Stimulated activated effector memory CD8-positive, alpha-beta T cell treated with anti-CD3 and anti-CD28 coated beads, Interleukin-12 subunit alpha, Interleukin-12 subunit beta, amount 100 ng/mL, for 72 hours (primary cell): ENCODE results near the gene IFT122.

ENCODE experiments used
- ATAC-seq: fragments of 150-1000 bp; cut with Tn5 transposase; 2 replicates; pipeline ENCODE4 v1.10.0; 2021
- DNase-seq, 2 donors: peaks; one replicate each; pipeline ENCODE4 v3.0.0; 2021 to 2022; ENCODE audit warnings: low spot score in 2 of 2
- H3K27ac Mint-ChIP-seq: one replicate; pipeline ENCODE4 v1.8.0; 2022; ENCODE audit warnings: mild to moderate bottlenecking, mixed read lengths
- H3K36me3 Mint-ChIP-seq: one replicate; pipeline ENCODE4 v1.8.0; 2022; ENCODE audit warnings: mild to moderate bottlenecking, mixed read lengths
- H3K4me1 Mint-ChIP-seq: one replicate; pipeline ENCODE4 v1.8.0; 2022; ENCODE audit warnings: mixed read lengths
- H3K4me3 Mint-ChIP-seq: one replicate; pipeline ENCODE4 v1.8.0; 2022; ENCODE audit warnings: mild to moderate bottlenecking, mixed read lengths
- H3K9me3 Mint-ChIP-seq: one replicate; pipeline ENCODE4 v1.8.0; 2022; ENCODE audit warnings: mixed read lengths

Gene IFT122

DNA sequence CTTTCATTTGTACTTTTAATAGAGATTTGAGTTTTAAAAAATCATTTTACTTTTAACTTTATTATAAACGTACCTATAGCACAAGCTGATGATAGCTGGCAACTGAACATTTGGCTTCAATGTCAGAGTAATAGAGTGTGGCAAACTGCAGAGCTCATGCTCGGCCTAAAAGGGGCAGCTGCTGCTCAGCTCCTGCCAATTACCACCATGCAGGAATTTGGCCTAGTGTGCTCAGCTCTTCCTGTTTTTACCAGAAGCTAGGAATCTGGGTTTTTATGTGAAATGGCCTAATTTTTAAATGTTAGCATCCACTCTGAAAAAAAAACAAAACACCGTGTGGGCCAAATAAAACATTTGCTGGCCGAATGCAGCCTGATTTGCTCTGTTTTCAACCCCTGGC is 1.8 kb downstream of the IFT122 start:
- ATAC-seq (no peak), DNase-seq (no peak)
- Mint-ChIP-seq H3K27ac (peak overlapping the region; percentile 93), H3K9me3 (no peaks in the 10 kb centered on the region), H3K36me3 (peaks cover 30% of the 10 kb centered on the region), H3K4me1 (peaks cover 43% of the 10 kb centered on the region), H3K4me3 (peak overlapping the region; percentile 81)

DNA sequence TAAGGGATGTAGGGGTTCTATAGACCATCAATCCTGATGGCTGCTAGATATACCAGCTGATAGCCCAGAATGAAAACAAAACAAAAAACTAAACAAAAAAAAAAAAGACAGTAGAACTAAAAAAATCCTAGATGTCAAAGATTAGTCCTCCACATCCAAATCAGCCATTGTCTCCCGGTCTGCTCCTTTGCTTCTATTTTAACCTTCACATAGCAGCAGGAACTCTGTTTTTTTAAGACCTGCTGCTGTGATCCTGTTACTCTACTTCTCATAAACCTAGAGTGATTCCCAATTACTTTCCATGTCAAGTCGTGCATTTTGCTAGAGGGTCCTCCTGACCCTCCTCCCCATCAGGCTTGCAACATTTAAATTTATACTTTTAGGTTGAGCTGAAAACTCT is 2.5 kb downstream of the IFT122 start:
- H3K36me3 Mint-ChIP-seq = peaks cover 23% of the 10 kb centered on the region
- ATAC-seq (no peak), DNase-seq (no peak)
- no peaks in the 10 kb centered on the region for H3K9me3 Mint-ChIP-seq
- no peak overlapping the region for H3K4me3 Mint-ChIP-seq
- H3K27ac Mint-ChIP-seq = peak overlapping the region; percentile 15
- H3K4me1 Mint-ChIP-seq = peaks cover 39% of the 10 kb centered on the region

DNA sequence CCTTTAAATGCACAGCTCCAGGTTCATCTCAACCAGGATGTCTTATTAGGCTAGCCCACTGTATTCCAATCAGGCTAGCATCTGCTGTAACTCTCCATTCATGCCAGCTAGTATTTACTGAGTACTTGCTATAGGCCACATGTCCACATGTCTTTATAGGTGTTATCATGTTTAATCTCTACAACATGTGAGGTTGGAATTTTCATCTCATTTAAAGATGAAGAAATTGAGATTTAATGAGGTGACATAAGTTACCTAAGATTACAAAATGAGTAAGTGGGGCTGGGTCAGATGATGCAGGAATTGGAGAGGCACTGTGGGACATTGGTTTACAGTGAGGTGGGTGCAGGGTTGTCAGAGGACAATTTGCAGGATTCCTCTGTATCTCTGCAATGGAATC is 2.9 kb downstream of the IFT122 start:
- Mint-ChIP-seq H3K4me1 (peaks cover 34% of the 10 kb centered on the region), H3K4me3 (no peak overlapping the region), H3K9me3 (no peaks in the 10 kb centered on the region), H3K27ac (peak overlapping the region; percentile 15), H3K36me3 (peaks cover 18% of the 10 kb centered on the region)
- ATAC-seq (no peak), DNase-seq (no peak)

DNA sequence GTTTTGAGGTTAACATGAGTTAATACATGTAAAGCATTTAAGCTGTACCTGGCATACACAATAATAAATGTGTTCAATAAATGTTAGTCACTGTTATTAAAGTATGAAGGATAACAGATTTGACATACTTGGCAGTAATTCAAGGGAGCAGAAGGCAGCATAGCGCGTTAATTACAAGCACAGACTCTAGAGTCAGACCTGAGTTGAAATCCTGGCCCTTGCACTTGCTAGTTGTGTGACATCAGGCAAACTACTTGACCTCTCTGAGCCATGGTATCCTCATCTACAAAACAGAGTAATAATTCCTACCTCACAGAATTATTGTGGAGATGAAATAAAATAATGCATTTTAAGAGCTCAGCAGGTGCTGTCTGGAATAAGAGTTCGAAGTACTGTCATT is 5.4 kb downstream of the IFT122 start:
- no peak overlapping the region for H3K27ac Mint-ChIP-seq
- DNase-seq = no peak
- peaks cover 25% of the 10 kb centered on the region for H3K4me1 Mint-ChIP-seq
- no peak for ATAC-seq
- H3K9me3 Mint-ChIP-seq = no peaks in the 10 kb centered on the region
- H3K4me3 Mint-ChIP-seq = no peak overlapping the region
- H3K36me3 Mint-ChIP-seq = no peaks in the 10 kb centered on the region

DNA sequence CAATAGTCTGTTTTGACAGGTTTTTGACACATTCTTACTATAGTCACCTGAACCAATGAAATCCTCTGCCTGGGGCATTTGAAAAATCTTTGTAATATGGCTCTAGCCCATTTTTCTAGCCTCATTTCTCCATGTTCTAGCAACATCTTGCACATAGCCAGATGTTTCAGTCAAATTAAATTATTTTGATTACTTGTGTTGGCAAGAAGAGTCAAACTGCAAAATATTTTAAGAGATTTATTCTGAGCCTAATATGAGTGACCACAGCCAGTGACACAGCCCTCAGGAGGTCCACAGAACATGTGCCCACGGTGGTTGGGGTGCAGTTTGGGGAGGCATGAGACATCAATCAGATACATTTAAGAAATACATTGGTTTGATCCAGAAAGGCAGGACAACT is 6.9 kb downstream of the IFT122 start:
- Mint-ChIP-seq H3K9me3 (no peaks in the 10 kb centered on the region), H3K4me1 (peaks cover 13% of the 10 kb centered on the region), H3K4me3 (no peak overlapping the region), H3K27ac (no peak overlapping the region), H3K36me3 (no peaks in the 10 kb centered on the region)
- DNase-seq = no peak
- ATAC-seq = no peak

DNA sequence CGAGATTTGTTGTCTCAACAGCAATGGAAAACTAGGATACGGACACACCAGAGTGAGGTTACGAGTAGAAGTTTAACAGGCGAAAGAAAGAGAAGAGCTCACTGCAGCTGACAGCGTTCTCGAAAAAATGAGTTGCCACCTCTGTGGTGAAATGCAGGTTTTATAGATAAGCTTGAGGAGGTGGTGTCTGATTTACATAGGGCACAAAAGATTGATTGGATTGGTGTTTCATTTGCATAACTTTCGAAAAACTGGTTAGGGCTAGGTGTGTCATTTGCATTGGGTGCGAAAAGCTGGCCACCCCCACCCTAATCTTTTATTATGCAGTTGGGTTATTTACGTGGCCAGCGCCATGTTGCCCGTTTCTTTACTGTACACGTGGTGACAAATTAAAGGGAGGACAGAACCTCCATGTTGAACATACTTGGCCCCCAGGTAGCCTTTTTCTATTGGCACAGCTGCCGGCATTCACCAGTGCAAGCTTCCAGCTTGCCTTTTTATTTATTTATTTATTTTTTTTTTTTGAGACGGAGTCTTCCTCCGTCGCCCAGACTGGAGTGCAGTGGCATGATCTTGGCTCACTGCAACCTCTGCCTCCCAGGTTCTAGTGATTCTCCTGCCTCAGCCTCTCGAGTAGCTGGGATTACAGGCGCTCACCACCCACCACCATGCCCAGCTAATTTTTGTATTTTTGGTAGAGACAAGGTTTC is 8.3 kb downstream of the IFT122 start:
- Mint-ChIP-seq H3K4me1 (peaks cover 2% of the 10 kb centered on the region), H3K27ac (no peak overlapping the region), H3K4me3 (no peak overlapping the region), H3K36me3 (peaks cover 10% of the 10 kb centered on the region), H3K9me3 (no peaks in the 10 kb centered on the region)
- ATAC-seq = no peak
- no peak for DNase-seq

DNA sequence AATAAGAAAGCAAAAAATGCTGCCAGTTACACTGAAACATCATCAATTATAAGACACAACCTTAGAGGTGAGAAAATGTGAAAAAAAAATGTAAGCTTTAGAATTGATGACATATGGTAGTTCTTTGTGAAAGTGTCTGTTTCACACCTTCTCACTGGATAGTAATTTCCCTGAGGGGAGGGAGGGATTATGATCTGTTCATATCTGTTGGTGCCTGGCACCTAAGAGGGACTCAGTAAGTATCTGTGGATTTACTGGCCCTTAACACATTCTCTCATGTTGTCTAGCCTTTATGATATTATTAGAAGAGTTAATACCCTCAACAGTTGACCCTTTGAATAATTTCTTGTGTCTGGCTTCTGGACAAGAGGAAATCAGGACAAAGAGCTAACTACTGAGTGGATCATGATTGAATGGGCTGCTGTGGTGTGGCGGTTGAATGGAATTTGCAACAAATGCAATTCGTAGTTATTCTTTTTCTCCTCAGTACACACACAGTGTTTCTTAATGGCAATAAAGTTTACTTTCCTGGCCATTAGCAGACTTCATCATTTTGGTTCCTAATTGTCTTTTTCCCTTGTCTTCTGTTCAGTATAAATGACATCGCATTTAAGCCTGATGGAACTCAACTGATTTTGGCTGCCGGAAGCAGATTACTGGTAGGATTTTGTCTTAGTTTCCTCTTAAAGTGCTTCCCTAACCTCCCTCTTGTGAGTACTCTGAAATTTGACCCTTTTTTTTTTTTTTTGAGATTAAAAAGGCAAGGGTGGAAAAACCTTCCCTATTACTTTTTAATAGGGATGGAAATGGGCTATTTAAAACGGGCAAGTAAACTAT is 9.5 kb downstream of the IFT122 start:
- Mint-ChIP-seq H3K9me3 (no peaks in the 10 kb centered on the region), H3K4me1 (no peaks in the 10 kb centered on the region), H3K4me3 (no peak overlapping the region), H3K27ac (no peak overlapping the region), H3K36me3 (peaks cover 11% of the 10 kb centered on the region)
- DNase-seq (no peak), ATAC-seq (no peak)

DNA sequence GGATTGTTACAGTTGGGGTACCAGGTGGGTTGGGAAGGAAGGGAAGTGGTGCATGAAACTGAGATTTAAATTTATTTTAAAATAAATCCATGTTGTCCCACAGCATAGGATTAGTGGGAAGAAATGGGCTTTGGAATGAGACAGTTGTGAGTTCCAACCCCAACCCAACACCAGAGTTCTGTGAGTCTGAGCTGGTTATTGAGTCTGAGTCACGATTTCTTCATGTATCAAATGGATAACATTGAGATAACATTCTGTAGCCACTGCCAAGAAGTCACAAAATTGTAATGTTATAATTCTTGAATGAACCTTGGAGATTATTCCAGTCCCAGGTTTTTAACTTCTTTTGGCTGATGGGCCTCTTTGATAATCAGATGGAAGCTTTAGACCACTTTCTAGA is 13.7 kb downstream of the IFT122 start:
- H3K36me3 Mint-ChIP-seq = peaks cover 11% of the 10 kb centered on the region
- no peaks in the 10 kb centered on the region for H3K9me3 Mint-ChIP-seq
- no peaks in the 10 kb centered on the region for H3K4me1 Mint-ChIP-seq
- ATAC-seq = no peak
- H3K4me3 Mint-ChIP-seq = no peak overlapping the region
- no peak overlapping the region for H3K27ac Mint-ChIP-seq
- no peak for DNase-seq

DNA sequence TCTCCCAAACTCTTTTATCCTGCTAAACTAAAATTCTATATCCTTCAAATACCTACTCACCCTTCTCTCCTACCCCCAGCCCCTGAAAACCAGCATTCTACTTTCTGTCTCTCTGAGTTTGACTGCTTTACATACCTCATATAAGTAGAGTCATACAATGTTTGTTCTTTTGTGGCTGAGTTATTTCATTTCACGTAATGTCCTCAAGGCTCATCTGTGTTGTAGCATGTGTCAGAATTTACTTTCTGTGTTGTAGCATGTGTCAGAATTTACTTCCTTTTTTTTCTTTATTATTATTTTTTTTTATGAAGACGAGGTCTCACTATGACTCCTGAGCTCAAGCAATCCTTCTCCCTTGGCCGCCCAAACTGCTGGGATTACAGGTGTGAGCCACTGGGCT is 20.1 kb downstream of the IFT122 start:
- no peaks in the 10 kb centered on the region for H3K4me1 Mint-ChIP-seq
- no peak overlapping the region for H3K4me3 Mint-ChIP-seq
- no peaks in the 10 kb centered on the region for H3K9me3 Mint-ChIP-seq
- ATAC-seq = no peak
- H3K27ac Mint-ChIP-seq = peak overlapping the region; percentile 6
- DNase-seq = no peak
- peaks cover 6% of the 10 kb centered on the region for H3K36me3 Mint-ChIP-seq

DNA sequence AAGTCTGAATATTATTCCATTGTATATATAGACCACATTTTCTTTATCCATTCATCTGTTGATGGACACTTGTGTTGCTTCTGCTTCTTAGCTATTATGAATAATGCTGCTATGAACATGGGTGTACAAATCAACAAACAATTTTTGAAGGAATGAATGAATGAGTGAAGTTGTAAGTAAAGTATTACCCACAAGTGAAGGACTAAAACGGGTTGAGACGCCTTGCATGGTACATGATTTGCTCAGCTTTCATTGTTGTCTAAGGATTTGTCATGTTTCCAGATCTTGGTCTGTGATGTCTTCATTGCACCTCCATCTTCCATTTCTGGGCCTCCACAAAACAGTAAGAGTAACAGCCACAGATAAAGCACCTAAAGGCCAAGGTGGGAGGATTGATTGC is 20.5 kb downstream of the IFT122 start:
- Mint-ChIP-seq H3K4me1 (no peaks in the 10 kb centered on the region), H3K36me3 (peaks cover 6% of the 10 kb centered on the region), H3K9me3 (no peaks in the 10 kb centered on the region), H3K4me3 (no peak overlapping the region), H3K27ac (peak overlapping the region; percentile 6)
- DNase-seq (no peak), ATAC-seq (no peak)

DNA sequence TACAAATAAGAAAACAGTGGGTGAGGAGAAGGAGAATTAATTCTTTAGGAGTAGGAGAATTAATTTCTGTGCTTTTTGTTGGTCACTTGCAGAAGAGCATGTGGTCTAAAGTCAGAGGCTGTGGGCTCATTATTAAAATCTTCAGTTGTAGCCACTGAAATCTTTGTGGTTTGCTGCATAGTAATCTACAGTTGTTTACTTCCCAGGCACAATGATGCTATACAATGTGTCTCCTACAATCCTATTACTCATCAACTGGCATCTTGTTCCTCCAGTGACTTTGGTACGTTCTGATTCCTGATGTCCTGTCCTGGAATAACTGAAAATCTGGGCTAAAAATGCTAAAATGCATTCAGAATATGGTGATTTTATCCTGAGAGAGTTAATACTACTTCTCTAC is 21.0 kb downstream of the IFT122 start:
- ATAC-seq = peak; percentile 52
- no peak overlapping the region for H3K4me3 Mint-ChIP-seq
- H3K4me1 Mint-ChIP-seq = no peaks in the 10 kb centered on the region
- H3K27ac Mint-ChIP-seq = no peak overlapping the region
- H3K9me3 Mint-ChIP-seq = no peaks in the 10 kb centered on the region
- H3K36me3 Mint-ChIP-seq = peaks cover 6% of the 10 kb centered on the region
- no peak for DNase-seq

DNA sequence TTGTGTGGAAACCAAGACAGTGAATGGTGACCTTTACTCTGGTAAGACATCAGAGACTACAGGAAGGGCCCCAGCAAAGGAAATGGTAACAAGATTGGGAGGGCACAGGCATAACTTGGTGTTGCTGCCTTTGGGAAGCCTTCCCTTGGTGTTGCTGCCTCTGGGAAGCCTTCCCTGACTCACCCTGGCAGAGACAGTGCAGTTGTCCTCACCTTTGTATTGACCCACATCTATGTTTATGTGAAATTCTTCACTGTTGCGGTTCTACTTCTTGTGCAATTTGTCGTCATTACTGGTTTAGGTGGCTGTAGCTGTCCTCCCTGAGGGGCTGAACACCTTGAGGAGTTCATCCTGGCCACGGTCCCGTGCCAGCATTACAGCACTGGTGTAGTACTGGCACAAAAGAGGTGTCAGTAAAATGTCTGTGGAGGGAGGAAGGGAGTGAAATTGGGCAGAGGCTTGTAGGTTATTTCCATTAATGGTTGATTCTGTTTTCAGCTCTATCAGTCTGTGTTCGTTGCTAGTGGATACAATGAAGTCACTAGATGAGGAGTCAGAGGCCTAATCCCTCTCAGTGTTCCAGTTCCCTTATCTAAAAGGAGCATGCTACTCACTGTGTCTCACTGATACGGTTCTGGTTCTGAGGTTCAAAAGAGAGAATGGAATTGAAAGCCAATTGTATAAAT is 21.6 kb downstream of the IFT122 start:
- peaks cover 6% of the 10 kb centered on the region for H3K36me3 Mint-ChIP-seq
- H3K9me3 Mint-ChIP-seq = no peaks in the 10 kb centered on the region
- H3K4me1 Mint-ChIP-seq = no peaks in the 10 kb centered on the region
- ATAC-seq = no peak
- H3K4me3 Mint-ChIP-seq = no peak overlapping the region
- no peak for DNase-seq
- no peak overlapping the region for H3K27ac Mint-ChIP-seq

DNA sequence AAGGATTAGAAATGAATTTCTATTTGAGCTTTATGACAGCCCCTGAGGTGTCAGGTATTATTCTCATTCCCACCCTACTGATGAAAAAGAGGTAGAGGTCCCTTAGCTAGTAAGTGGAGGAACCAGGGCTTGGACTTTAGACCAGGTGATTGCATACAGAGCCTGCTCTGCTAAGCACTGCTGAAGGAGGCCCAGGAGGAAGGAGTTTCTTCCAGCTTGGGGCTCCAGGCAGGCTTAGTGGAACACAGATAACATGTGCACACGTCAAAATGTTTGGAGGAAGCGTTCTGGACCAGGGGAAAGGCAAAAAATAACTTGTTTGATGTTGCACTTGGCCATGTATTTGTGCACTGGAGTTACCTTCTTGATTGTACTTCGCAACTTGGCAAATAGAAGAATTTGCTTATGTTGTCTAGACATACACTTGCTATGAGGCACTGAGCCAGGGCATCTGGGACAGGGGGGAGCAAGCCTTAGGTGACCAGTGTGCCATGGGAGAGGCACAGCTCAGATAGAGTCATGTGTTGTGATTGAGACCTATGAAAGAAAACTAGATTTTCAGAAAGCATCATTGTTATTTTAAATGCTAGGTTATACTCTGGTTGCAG is 22.4 kb downstream of the IFT122 start:
- ATAC-seq = no peak
- Mint-ChIP-seq H3K4me3 (no peak overlapping the region), H3K27ac (no peak overlapping the region), H3K9me3 (no peaks in the 10 kb centered on the region), H3K36me3 (peaks cover 6% of the 10 kb centered on the region), H3K4me1 (no peaks in the 10 kb centered on the region)
- no peak for DNase-seq

DNA sequence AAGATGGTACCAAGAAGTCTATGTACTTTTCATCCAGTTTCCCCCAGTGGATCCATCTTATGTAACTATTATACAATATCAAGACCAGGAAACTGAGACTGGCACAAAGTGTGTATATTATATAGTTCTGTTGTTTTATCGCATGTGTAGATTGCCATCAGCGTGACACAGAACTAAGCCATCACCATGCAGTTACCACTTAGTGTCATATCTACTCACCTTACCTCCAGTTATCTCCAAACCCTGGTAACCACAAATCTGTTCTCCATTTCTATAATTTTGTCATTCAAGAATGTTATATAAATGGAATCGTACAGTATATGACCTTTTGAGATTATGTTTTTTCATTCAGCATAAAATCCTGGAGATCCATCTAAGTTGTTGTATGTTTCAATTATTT is 23.1 kb downstream of the IFT122 start:
- Mint-ChIP-seq H3K27ac (peak overlapping the region; percentile 68), H3K36me3 (peaks cover 6% of the 10 kb centered on the region), H3K4me3 (no peak overlapping the region), H3K9me3 (no peaks in the 10 kb centered on the region), H3K4me1 (no peaks in the 10 kb centered on the region)
- no peak for DNase-seq
- ATAC-seq = no peak

DNA sequence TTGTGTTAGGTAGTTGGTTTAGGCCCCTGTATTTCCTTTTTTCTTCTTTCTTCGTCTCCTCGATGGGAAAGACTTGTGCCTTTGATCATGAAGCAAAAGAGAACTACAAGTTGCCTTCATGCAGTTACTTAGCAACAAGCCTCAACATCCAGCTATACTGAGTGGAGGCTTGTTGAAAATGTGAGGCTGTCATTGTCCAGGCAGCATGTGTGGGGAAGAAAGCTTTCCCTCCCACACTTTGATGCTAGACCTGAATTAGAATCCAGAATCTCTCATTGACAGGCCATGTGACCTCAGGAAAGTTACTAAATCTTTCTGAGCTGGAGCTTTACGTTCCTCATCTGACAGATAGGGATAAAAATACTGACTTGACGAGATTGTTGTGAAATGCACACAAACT is 23.7 kb downstream of the IFT122 start:
- H3K27ac Mint-ChIP-seq = peak overlapping the region; percentile 68
- no peak for DNase-seq
- H3K4me1 Mint-ChIP-seq = no peaks in the 10 kb centered on the region
- H3K4me3 Mint-ChIP-seq = no peak overlapping the region
- H3K36me3 Mint-ChIP-seq = peaks cover 6% of the 10 kb centered on the region
- H3K9me3 Mint-ChIP-seq = no peaks in the 10 kb centered on the region
- no peak for ATAC-seq
